GM23338 (cell line): ENCODE measurements around the gene PKD1L1. TPM values are rescaled to one million over a fixed set of nuclear protein-coding genes. Genes with fewer than 3 reads are reported as not detected.

Experiments
- ATAC-seq: fragments of 200-7000 bp; cut with Tn5 transposase; 3 replicates; pipeline ENCODE4 v1.9.1; 2020
- DNase-seq: peaks from one replicate; pipeline ENCODE4 v3.0.0-alpha.2; 2015; ENCODE audit warnings: low spot score
- H2AFZ ChIP-seq: fragments of 200-600 bp; sonication (generic); 2 replicates; pipeline ENCODE4 v1.8.0; 2016; ENCODE audit warnings: antibody characterized with exemption, mild to moderate bottlenecking, moderate library complexity
- H3F3A ChIP-seq: fragments of 200-600 bp; sonication (generic); replicated peaks from 2 replicates; pipeline ENCODE4 v1.8.0; 2017; ENCODE audit warnings: antibody characterized with exemption, mixed run types, low read depth
- H3K27ac ChIP-seq: fragments of 200-600 bp; sonication (generic); 2 replicates; pipeline ENCODE4 v1.6.1; 2016; ENCODE audit warnings: low read depth
- H3K27me3 ChIP-seq: fragments of 200-600 bp; sonication (generic); 2 replicates; pipeline ENCODE4 v1.8.0; 2016; ENCODE audit warnings: mild to moderate bottlenecking, mixed run types, moderate library complexity; ENCODE audit not compliant: insufficient read depth
- H3K36me3 ChIP-seq: fragments of 200-600 bp; sonication (generic); 2 replicates; pipeline ENCODE4 v1.8.0; 2016; ENCODE audit warnings: mild to moderate bottlenecking; ENCODE audit not compliant: insufficient read depth
- H3K4me1 ChIP-seq: fragments of 200-600 bp; sonication (generic); 2 replicates; pipeline ENCODE4 v1.8.0; 2016; ENCODE audit warnings: mild to moderate bottlenecking, moderate library complexity; ENCODE audit not compliant: insufficient read depth
- H3K4me2 ChIP-seq: fragments of 200-600 bp; sonication (generic); 2 replicates; pipeline ENCODE4 v1.7.1; 2017; ENCODE audit warnings: mixed run types
- H3K4me3 ChIP-seq: fragments of 200-600 bp; sonication (generic); 2 replicates; pipeline ENCODE4 v1.6.1; 2016; ENCODE audit warnings: mixed run types
- H3K79me2 ChIP-seq: fragments of 200-600 bp; sonication (generic); replicated peaks from 2 replicates; pipeline ENCODE4 v1.8.0; 2017; ENCODE audit warnings: mild to moderate bottlenecking; ENCODE audit not compliant: insufficient read depth
- H3K9me2 ChIP-seq: fragments of 200-600 bp; sonication (generic); 2 replicates; pipeline ENCODE4 v1.8.0; 2017; ENCODE audit not compliant: insufficient read depth
- H4K20me1 ChIP-seq: fragments of 200-600 bp; sonication (generic); replicated peaks from 2 replicates; pipeline ENCODE4 v1.8.0; 2017; ENCODE audit warnings: mild to moderate bottlenecking; ENCODE audit not compliant: insufficient read depth
- H3K27ac Mint-ChIP-seq: 2 replicates; pipeline ENCODE4 v1.8.0; 2020; ENCODE audit warnings: inconsistent platforms, mild to moderate bottlenecking, moderate library complexity, mixed read lengths
- H3K27me3 Mint-ChIP-seq: 3 replicates; pipeline ENCODE4 v1.8.0; 2022; ENCODE audit warnings: low read depth, mild to moderate bottlenecking, moderate library complexity, mixed read lengths, inconsistent platforms; ENCODE audit not compliant: insufficient read depth, poor library complexity
- H3K36me3 Mint-ChIP-seq: 3 replicates; pipeline ENCODE4 v1.8.0; 2021; ENCODE audit warnings: low read depth, mild to moderate bottlenecking, inconsistent platforms, moderate library complexity, mixed read lengths
- H3K4me1 Mint-ChIP-seq: 3 replicates; pipeline ENCODE4 v1.8.0; 2020; ENCODE audit warnings: mild to moderate bottlenecking, inconsistent platforms, mixed read lengths
- H3K4me3 Mint-ChIP-seq: 3 replicates; pipeline ENCODE4 v1.8.0; 2021; ENCODE audit warnings: moderate library complexity, mild to moderate bottlenecking, inconsistent platforms, mixed read lengths
- H3K9me3 Mint-ChIP-seq: 3 replicates; pipeline ENCODE4 v1.8.0; 2020; ENCODE audit warnings: moderate library complexity, mild to moderate bottlenecking, inconsistent platforms, mixed read lengths
- CREB1 ChIP-seq: fragments of 250-450 bp; sonication (Bioruptor Pico); IDR thresholded peaks from 2 replicates; pipeline ENCODE4 v1.5.0; 2020; ENCODE audit warnings: low read depth, mild to moderate bottlenecking, moderate library complexity
- CTCF ChIP-seq, 2 experiments: fragments of 200-600 bp in 1 of 2; sonication (generic) in 1 of 2; conservative IDR thresholded peaks; 2 replicates each; pipeline versions ENCODE4 v1.5.1 to v1.6.1; 2016 to 2017; ENCODE audit warnings: antibody characterized with exemption in 2 of 2, low read depth in 2 of 2, mild to moderate bottlenecking in 2 of 2, moderate library complexity in 1 of 2
- ETS1 ChIP-seq: IDR thresholded peaks from 2 replicates; pipeline ENCODE4 v1.6.1; 2016; ENCODE audit warnings: antibody characterized with exemption
- EZH2 ChIP-seq: fragments of 200-600 bp; sonication (generic); IDR thresholded peaks from one replicate; pipeline ENCODE4 v1.8.0; 2017; ENCODE audit warnings: antibody characterized with exemption, mild to moderate bottlenecking, low read depth; ENCODE audit not compliant: unreplicated experiment
- EZH2phosphoT487 ChIP-seq: fragments of 200-600 bp; sonication (generic); IDR thresholded peaks from one replicate; pipeline ENCODE4 v1.8.1; 2018; ENCODE audit warnings: antibody characterized with exemption; ENCODE audit not compliant: unreplicated experiment
- JUNB ChIP-seq: IDR thresholded peaks from one replicate; pipeline ENCODE4 v1.6.1; 2016; ENCODE audit warnings: antibody characterized with exemption; ENCODE audit not compliant: unreplicated experiment
- NANOG ChIP-seq: IDR thresholded peaks from 2 replicates; pipeline ENCODE4 v1.6.1; 2016; ENCODE audit warnings: antibody characterized with exemption, borderline replicate concordance
- POLR2AphosphoS5 ChIP-seq: IDR thresholded peaks from 2 replicates; pipeline ENCODE4 v1.6.1; 2016; ENCODE audit warnings: antibody characterized with exemption, low read depth
- REST ChIP-seq: IDR thresholded peaks from one replicate; pipeline ENCODE4 v1.6.1; 2018; ENCODE audit warnings: antibody characterized with exemption; ENCODE audit not compliant: unreplicated experiment
- STAT1 ChIP-seq: IDR thresholded peaks from one replicate; pipeline ENCODE4 v1.6.1; 2016; ENCODE audit warnings: antibody characterized with exemption; ENCODE audit not compliant: unreplicated experiment
- ZNF114 ChIP-seq: fragments of 250-450 bp; sonication (Bioruptor Pico); IDR thresholded peaks from 2 replicates; pipeline ENCODE4 v1.5.0; 2020; ENCODE audit warnings: mild to moderate bottlenecking, moderate library complexity
- ZNF331 ChIP-seq: fragments of 250-450 bp; sonication (Bioruptor Pico); IDR thresholded peaks from 2 replicates; pipeline ENCODE4 v1.5.0; 2020; ENCODE audit warnings: low read depth, mild to moderate bottlenecking, moderate library complexity
- ZNF462 ChIP-seq: fragments of 250-450 bp; sonication (Bioruptor Pico); IDR thresholded peaks from 2 replicates; pipeline ENCODE4 v1.5.0; 2020; ENCODE audit warnings: mild to moderate bottlenecking, moderate library complexity
- polyA plus RNA-seq: library from polyadenylated mRNA; unstranded; fragments of >200 nt; fragmentation: Nextera tagmentation; extraction: Ambion mirVana; gene quantifications from 2 replicates; pipeline ENCODE4 v1.2.1, GENCODE V29; 2016
- total RNA-seq: library from RNA; depleted of rRNA; stranded (reverse); fragments of >200 nt; shearing (Covaris generic); gene quantifications from 2 replicates; pipeline ENCODE4 v1.2.3, GENCODE V29; 2014

The PKD1L1 gene
- total and polyA plus RNA-seq, 2 experiments from 2014 or later: 0.03 TPM; not detected in 1

- H4K20me1 ChIP-seq: no peaks in the 10 kb centered on the region
- Mint-ChIP-seq H3K27me3 (peaks cover 17% of the 10 kb centered on the region), H3K4me3 (no peak overlapping the region), H3K36me3 (no peaks in the 10 kb centered on the region), H3K27ac (no peak overlapping the region), H3K9me3 (no peaks in the 10 kb centered on the region; the same call in 2 of the 3 replicates), H3K4me1 (peaks cover 27% of the 10 kb centered on the region)
- DNase-seq: no peak
- no peaks in the 10 kb centered on the region for H3K79me2 ChIP-seq
- no peak for ATAC-seq
- no peaks in the 10 kb centered on the region for H3K9me2 ChIP-seq
- no peak overlapping the region for H3K4me3 ChIP-seq
- H3K4me2 ChIP-seq: no peak overlapping the region
- no peak overlapping the region for H3K27ac ChIP-seq
- peaks cover 6% of the 10 kb centered on the region for H3K4me1 ChIP-seq
- TF ChIP-seq JUNB: no peak
- no peak for TF ChIP-seq POLR2AphosphoS5
- TF ChIP-seq EZH2: no peak
- TF ChIP-seq CTCF (conservative IDR thresholded peaks at IDR 0.05; ENCODE audit: low read depth in 2 of 2): no peak
- no peak for TF ChIP-seq CREB1 (CRISPR knock-in tag)
- no peak for TF ChIP-seq NANOG
- TF ChIP-seq ETS1: no peak
- TF ChIP-seq ZNF462 (CRISPR knock-in tag): no peak
- no peak for TF ChIP-seq ZNF331 (CRISPR knock-in tag)
- no peak for TF ChIP-seq STAT1
- no peak for TF ChIP-seq EZH2phosphoT487
- TF ChIP-seq ZNF114 (CRISPR knock-in tag): no peak
- no peak for TF ChIP-seq REST
- no peaks in the 10 kb centered on the region for H3K27me3 ChIP-seq
- no peak overlapping the region for H2AFZ ChIP-seq
- H3K36me3 ChIP-seq: no peaks in the 10 kb centered on the region
- no peaks in the 10 kb centered on the region for H3F3A ChIP-seq
Observed at GRCh38 chr7:47739891-47740290, 208.4 kb downstream of the PKD1L1 start.
